Aorta (tissue), 5 donors: ENCODE results near the gene TMEM63A. TPM values are rescaled to one million over a fixed set of nuclear protein-coding genes. Genes with fewer than 3 reads are reported as not detected.

ENCODE experiments used
- ATAC-seq: fragments of 200-7000 bp; cut with Tn5 transposase; one replicate; pipeline ENCODE4 v1.9.1; 2022; ENCODE audit warnings: moderate library complexity; ENCODE audit not compliant: low FRiP score
- DNase-seq, 2 donors: peaks; one replicate each; pipeline ENCODE4 v3.0.0-alpha.2; 2020
- H3K27ac ChIP-seq, 2 donors: one replicate each; pipeline ENCODE4 v1.5.1; 2013; ENCODE audit warnings: low read length in 2 of 2, mild to moderate bottlenecking in 2 of 2, moderate library complexity in 2 of 2, control low read depth in 1 of 2, inconsistent platforms in 1 of 2, low read depth in 1 of 2
- H3K27me3 ChIP-seq, 2 donors: one replicate each; pipeline ENCODE4 v1.6.1; 2013; ENCODE audit warnings: control low read depth in 1 of 2, low read length in 1 of 2, mild to moderate bottlenecking in 1 of 2, moderate library complexity in 1 of 2; ENCODE audit not compliant: insufficient read depth in 2 of 2, control insufficient read depth in 1 of 2
- H3K36me3 ChIP-seq, 2 donors: one replicate each; pipeline ENCODE4 v1.6.1; 2013; ENCODE audit warnings: control low read depth in 1 of 2, low read length in 1 of 2, mild to moderate bottlenecking in 1 of 2; ENCODE audit not compliant: insufficient read depth in 2 of 2, control insufficient read depth in 1 of 2
- H3K4me1 ChIP-seq, 2 donors: one replicate each; pipeline ENCODE4 v1.6.1; 2013; ENCODE audit warnings: low read length in 2 of 2, control low read depth in 1 of 2, mild to moderate bottlenecking in 1 of 2, moderate library complexity in 1 of 2; ENCODE audit not compliant: insufficient read depth in 2 of 2, control insufficient read depth in 1 of 2
- H3K4me3 ChIP-seq, 2 donors: one replicate each; pipeline ENCODE4 v1.5.1; 2013; ENCODE audit warnings: low read length in 2 of 2, control low read depth in 1 of 2, mild to moderate bottlenecking in 1 of 2
- H3K9me3 ChIP-seq: one replicate; pipeline ENCODE4 v1.6.1; 2013; ENCODE audit warnings: mild to moderate bottlenecking, low read length; ENCODE audit not compliant: control insufficient read depth
- WGBS, 2 donors: extraction: QIAGEN DNeasy Blood & Tissue Kit; methylation state at CpG; one replicate each; pipeline ENCODE4 v1.1.7; 2013; 5-methylcytosine and 5-hydroxymethylcytosine counted together
- intact Hi-C, 2 donors: fragments of 100-400 bp; cut with DNase I; formaldehyde crosslinking; loops; one replicate each; pipeline versions ENCODE4 v1.14.2 to v1.15.0; 2022
- polyA plus RNA-seq, 2 donors: library from polyadenylated mRNA; stranded (reverse); fragments of 200-250 nt; gene quantifications; one replicate each; pipeline ENCODE4 v1.2.3, GENCODE V29; 2013
- total RNA-seq, 2 donors: library from RNA; stranded (reverse); fragmentation: NEBNext Ultra II Directional; extraction: Animal tissue kit (Norgen Biotek cat#: 25700); gene quantifications; one replicate each; pipeline ENCODE4 v1.2.1, GENCODE V29; 2021
- donor health status: healthy with polysubstance abuse.
- donor health status: Bipolar disorder and iron deficiency.
- donor health status: DM: no; HTN: no; CAD: no.
- donor health status: DM: no; HTN: no; CAD: no.
- donor health status: DM: yes; HTN: yes; CAD: no.

Gene TMEM63A
- total and polyA plus RNA-seq, 4 donors = 7.6 to 118 (median 81.4) TPM

GRCh38 chr1:225827076-225827475 lies 55.1 kb downstream of the TMEM63A start:
- no peaks in the 10 kb centered on the region for H3K27me3 ChIP-seq
- no peak overlapping the region for H3K27ac ChIP-seq
- H3K4me3 ChIP-seq = no peak overlapping the region
- no peaks in the 10 kb centered on the region for H3K4me1 ChIP-seq
- WGBS, 2 donors = 80 to 96% methylated on average over 8 of the region's 8 CpGs
- intact Hi-C loops = no loop called here
- ATAC-seq (no peak), DNase-seq (peak; percentile 18 to 45)
- H3K36me3 ChIP-seq = peaks cover 0 to 2% of the 10 kb centered on the region in 2 donors
- no peaks in the 10 kb centered on the region for H3K9me3 ChIP-seq

- Histone ChIP-seq H3K27ac (no peak overlapping the region), H3K4me3 (no peak overlapping the region), H3K36me3 (peaks cover 0 to 2% of the 10 kb centered on the region in 2 donors), H3K27me3 (no peaks in the 10 kb centered on the region), H3K9me3 (no peaks in the 10 kb centered on the region), H3K4me1 (no peaks in the 10 kb centered on the region)
- intact Hi-C loops = no loop called here
- DNase-seq (peak; percentile 41 to 56), ATAC-seq (no peak)
- WGBS, 2 donors = 68 to 75% methylated on average over 7 of the region's 7 CpGs
Observed at GRCh38 chr1:225825607-225826007, 56.6 kb downstream of the TMEM63A start.

DNA sequence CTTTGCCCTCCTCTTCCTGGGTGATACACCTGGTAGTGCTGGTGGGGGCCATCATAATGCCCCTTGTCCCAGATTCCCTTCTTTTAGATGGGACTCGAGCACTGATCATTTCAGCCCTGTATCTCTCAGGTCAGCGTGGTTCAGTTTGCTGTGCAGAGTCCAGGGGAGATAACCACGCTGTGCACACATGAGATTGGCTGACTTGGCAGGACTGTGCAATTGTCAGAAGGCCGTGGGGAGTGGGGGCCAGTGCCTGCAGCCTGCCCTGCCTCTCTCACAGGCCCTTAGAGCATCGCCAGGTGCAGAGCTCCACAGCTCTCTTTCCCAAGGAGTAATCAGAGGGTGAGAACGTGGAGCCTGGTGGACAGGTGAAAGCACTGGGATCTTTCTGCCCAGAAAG lies 57.1 kb downstream of the TMEM63A start:
- DNase-seq (peak; percentile 12 to 59), ATAC-seq (peak; percentile 37)
- intact Hi-C loops = no loop called here
- no peak overlapping the region for H3K4me3 ChIP-seq
- no peaks in the 10 kb centered on the region for H3K9me3 ChIP-seq
- peaks cover 0 to 2% of the 10 kb centered on the region in 2 donors for H3K36me3 ChIP-seq
- WGBS, 2 donors = 86% methylated on average over 6 of the region's 6 CpGs
- H3K27me3 ChIP-seq = no peaks in the 10 kb centered on the region
- H3K4me1 ChIP-seq = no peaks in the 10 kb centered on the region
- H3K27ac ChIP-seq = no peak overlapping the region

- ATAC-seq (no peak), DNase-seq (peak; percentile 39 to 51)
- Histone ChIP-seq H3K27me3 (no peaks in the 10 kb centered on the region), H3K27ac (no peak overlapping the region), H3K4me1 (no peaks in the 10 kb centered on the region), H3K36me3 (peaks cover 0 to 2% of the 10 kb centered on the region in 2 donors), H3K4me3 (no peak overlapping the region), H3K9me3 (no peaks in the 10 kb centered on the region)
- intact Hi-C loops = no loop called here
- 95% methylated on average over 12 of the region's 12 CpGs for WGBS, 2 donors
Observed at GRCh38 chr1:225824533-225824941, 57.6 kb downstream of the TMEM63A start.

DNA sequence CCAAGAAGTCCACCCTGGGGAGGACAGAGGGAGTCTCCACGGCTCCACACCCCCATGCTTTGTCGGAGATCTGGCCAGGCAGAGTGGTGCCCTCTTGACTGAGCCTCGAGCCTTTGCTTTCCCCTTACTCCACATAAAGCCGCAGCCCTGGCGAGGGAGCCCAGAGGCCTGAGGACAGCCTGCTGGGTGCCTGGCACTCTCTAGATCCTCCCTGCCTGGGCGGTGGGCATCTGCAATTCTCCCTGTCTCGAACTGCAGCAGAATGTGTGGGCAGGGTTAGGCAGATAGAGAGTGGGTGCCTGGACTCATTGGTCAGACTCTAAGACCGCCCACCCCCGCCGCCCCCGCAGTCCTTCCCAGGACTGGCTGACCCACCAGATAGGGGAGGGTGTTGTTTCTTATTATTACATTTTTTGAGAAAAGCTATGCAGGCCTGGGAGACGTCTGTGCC lies 58.3 kb downstream of the TMEM63A start:
- 76 to 78% methylated on average over 12 of the region's 12 CpGs for WGBS, 2 donors
- Histone ChIP-seq H3K27me3 (no peaks in the 10 kb centered on the region), H3K4me3 (no peak overlapping the region), H3K36me3 (no peaks in the 10 kb centered on the region), H3K9me3 (no peaks in the 10 kb centered on the region), H3K27ac (no peak overlapping the region), H3K4me1 (no peaks in the 10 kb centered on the region)
- peak; percentile 44 to 60 for DNase-seq
- intact Hi-C loops = no loop called here
- ATAC-seq = no peak

- 85 to 87% methylated on average over 12 of the region's 12 CpGs for WGBS, 2 donors
- H3K4me1 ChIP-seq = peaks cover 0 to 3% of the 10 kb centered on the region in 2 donors
- H3K27ac ChIP-seq = no peak overlapping the region
- intact Hi-C loops = no loop called here
- ATAC-seq = no peak
- no peaks in the 10 kb centered on the region for H3K27me3 ChIP-seq
- H3K9me3 ChIP-seq = no peaks in the 10 kb centered on the region
- peak; percentile 21 to 54 for DNase-seq
- H3K36me3 ChIP-seq = no peaks in the 10 kb centered on the region
- H3K4me3 ChIP-seq = no peak overlapping the region
Observed at GRCh38 chr1:225822655-225823403, 59.4 kb downstream of the TMEM63A start.

DNA sequence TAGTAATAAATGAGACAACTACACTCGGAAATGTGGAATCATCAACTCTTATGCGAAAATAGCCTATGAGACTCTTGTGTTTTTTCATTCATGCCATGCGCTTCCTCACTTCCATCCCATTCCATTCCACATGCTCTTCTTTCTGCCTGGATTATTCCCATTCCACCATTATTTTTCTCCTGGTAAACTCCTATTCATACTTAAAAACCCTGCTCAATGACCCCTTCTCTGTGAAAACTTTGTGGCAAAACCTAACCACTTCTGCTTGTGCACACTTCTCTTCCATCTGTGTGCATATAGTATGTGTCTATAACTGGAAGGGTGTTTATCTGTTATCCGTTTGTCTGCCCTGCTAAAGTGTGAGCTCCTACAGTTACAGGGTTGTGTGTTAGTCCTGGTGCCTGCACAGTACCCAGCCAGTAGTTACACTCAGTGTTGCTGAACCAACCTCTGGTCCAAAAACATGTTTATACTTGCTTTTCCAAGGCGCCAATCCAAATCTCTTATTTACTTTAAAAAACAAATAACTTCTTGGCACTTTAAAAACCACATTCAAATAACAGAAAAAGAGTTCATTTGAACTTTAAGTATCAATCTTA lies 61.6 kb downstream of the TMEM63A start:
- Histone ChIP-seq H3K27me3 (no peaks in the 10 kb centered on the region), H3K4me1 (peaks cover 0 to 6% of the 10 kb centered on the region in 2 donors), H3K27ac (no peak overlapping the region), H3K9me3 (no peaks in the 10 kb centered on the region), H3K4me3 (no peak overlapping the region), H3K36me3 (no peaks in the 10 kb centered on the region)
- DNase-seq = peak in 1 of 2 donors; percentile 3
- intact Hi-C loops = no loop called here
- ATAC-seq = no peak
- WGBS, 2 donors = 67 to 70% methylated on average over 5 of the region's 5 CpGs

- Histone ChIP-seq H3K9me3 (no peaks in the 10 kb centered on the region), H3K36me3 (no peaks in the 10 kb centered on the region), H3K27me3 (no peaks in the 10 kb centered on the region), H3K4me1 (peaks cover 0 to 8% of the 10 kb centered on the region in 2 donors), H3K4me3 (no peak overlapping the region), H3K27ac (peak overlapping the region; percentile 23 to 32)
- intact Hi-C loops = loop anchor here in 1 of 2 donors (5.0 kb wide), 1 partner anchor 42 kb away; the partner anchor contains the start of gene SRP9
- DNase-seq (peak in 1 of 2 donors; percentile 32), ATAC-seq (no peak)
- 50 to 55% methylated on average over 12 of the region's 12 CpGs for WGBS, 2 donors
Observed at GRCh38 chr1:225819346-225820192, 62.6 kb downstream of the TMEM63A start.
